T-helper 1 cell treated with Interleukin-12 subunit alpha and Interleukin-12 subunit beta and Interleukin-4 antibody, amounts not matched to agents 30 ng/mL and 1 ng/mL, for 36 hours (primary cell): ENCODE results near the gene ARSG. TPM values are rescaled to one million over a fixed set of nuclear protein-coding genes. Genes with fewer than 3 reads are reported as not detected.
"Not testable (repeated sequence)": the region's sequence is repeated elsewhere in the genome, so short reads cannot be mapped to it uniquely, and the experiment has no call there.

Source experiments
- intact Hi-C: fragments of 100-400 bp; cut with micrococcal nuclease; formaldehyde crosslinking; loops from one replicate; pipeline ENCODE4 v1.15.1; 2024
- total RNA-seq: library from RNA; stranded (reverse); gene quantifications from 2 replicates; pipeline ENCODE4 v1.2.3, GENCODE V29; 2022

The ARSG gene
- total RNA-seq, 1 donor from 2014 or later: 7.4 TPM

DNA sequence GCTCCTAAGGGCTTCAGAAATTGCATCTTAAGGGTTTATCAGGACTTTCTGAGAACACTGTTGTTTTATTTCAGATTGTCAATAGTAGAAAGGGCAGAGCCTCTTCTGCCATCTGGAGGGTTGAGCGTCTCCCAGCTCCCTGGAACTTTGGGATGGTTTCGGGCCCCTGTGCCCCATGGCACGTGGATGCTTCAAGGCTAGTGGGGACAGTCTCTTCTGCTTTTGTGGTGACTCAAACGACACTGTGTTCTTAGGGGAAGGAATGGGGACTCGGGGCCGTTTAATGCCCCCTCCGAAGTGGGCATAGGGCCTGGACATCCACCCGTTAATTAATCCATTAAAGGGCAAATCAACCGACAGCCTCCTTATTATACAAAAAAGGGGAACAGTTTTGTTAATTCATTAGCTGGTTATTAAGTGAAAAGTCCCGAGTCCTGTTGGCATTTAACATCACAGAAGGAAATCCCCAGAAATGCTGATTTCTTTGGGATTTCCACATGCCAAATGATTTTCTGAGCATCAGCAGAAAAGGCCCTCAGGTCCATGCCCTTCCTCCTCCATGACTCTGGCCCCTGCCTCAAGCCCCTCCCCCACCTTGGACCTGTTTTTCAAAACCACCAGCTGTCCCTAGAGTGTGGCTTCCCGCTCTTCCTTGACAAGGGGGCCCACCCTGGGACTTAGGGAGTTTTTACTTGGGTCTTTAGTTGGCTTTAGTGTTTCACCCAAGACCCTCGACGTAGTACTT lies 68.7 kb downstream of the ARSG start:
- intact Hi-C loops: loop anchor here (5.0 kb wide), 2 partner anchors 113 to 533 kb away; partner anchors contain the start of genes AMZ2 and BPTF

DNA sequence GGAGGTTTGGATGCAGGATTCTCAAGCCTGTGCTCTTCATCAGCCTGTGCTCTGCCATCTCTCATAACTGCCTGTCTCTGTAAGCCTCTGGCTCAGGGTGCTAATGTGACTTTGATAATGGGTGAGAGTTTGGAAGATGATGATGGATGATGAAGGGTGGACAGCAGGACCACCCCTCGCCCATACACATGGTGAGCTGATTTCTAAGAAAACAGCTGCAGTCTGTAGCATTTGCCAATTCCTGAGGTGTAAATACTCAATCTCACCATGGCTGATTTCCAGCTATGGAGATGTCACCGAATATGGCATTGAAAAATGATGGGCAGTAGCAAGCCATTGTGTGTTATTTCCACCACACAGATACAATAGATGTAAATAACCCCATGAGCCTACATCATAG lies 74.2 kb downstream of the ARSG start:
- intact Hi-C loops: no loop called here

DNA sequence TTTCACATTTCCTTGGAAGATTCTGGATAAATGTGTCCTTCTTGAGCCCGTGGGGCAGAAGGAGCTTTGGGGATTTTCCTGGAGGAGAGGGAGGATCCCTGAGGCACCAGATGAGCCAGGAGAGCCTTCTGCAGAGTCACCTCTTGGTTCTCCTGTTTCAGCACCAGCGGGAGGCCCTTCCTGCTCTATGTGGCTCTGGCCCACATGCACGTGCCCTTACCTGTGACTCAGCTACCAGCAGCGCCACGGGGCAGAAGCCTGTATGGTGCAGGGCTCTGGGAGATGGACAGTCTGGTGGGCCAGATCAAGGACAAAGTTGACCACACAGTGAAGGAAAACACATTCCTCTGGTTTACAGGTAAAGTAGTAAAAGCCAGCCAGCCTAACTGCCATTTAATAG lies 77.1 kb downstream of the ARSG start:
- intact Hi-C loops: no loop called here

DNA sequence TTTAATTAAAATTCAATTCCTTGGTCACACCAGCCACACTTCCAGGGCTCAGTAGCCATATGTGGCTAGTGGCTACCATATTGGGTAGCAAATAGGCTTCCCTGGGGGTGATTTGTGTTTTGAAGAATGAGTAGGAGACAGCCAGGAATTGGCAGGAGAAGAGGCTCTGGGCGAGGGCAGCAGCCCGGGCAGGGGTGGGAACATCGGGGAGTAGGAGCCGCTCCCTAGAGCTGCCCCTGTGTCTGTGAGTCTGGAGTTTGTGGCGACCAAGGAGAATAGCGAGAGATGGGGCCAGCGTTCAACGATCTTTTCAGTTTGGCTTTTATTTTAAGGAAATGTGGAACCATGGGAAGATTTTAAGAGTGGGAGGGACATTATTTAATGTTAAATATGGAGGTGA lies 84.3 kb downstream of the ARSG start:
- intact Hi-C loops: no loop called here

DNA sequence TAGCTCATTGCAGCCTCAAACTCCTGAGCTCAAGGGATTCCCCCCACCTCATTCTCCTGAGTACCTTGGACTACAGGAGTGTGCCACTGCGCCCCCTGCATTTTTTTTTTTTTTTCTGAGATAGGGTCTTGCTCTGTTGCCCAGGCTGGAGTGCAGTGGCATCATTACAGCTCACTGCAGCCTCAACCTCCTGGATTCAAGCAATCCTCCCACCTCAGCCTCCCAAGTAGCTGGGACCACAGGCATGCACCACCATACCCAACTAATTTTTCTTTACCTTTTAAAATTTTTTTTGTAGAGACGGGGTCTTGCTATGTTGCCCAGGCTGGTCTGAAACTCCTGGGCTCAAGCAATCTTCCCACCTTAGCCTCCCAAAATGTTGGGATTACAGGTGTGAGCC lies 84.9 kb downstream of the ARSG start:
- intact Hi-C loops: not testable (repeated sequence)

DNA sequence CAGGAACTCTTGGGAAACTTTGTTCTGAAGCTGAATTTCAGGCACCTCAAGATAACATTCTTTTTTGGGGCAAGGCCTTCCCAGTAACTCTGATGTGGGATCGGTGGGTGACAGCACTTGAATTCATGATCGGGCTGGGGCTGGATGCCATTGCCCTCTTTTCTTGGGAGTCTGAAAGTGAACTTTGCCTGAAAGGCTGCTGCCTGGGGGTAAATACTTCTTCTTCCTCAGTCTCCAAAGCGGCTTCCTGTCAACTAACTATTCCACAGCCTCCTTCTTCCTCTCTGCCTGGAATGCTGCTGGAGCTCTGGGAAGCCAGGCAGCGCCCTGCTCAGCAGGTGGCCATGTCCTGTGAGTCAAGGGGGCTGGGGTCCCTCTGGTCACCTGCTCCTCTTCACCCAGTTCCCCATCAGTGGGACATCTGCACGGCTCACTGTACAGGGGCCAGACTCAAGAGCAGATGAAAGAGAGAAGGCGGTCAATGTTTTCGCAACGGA lies 86.5 kb downstream of the ARSG start:
- intact Hi-C loops: no loop called here

DNA sequence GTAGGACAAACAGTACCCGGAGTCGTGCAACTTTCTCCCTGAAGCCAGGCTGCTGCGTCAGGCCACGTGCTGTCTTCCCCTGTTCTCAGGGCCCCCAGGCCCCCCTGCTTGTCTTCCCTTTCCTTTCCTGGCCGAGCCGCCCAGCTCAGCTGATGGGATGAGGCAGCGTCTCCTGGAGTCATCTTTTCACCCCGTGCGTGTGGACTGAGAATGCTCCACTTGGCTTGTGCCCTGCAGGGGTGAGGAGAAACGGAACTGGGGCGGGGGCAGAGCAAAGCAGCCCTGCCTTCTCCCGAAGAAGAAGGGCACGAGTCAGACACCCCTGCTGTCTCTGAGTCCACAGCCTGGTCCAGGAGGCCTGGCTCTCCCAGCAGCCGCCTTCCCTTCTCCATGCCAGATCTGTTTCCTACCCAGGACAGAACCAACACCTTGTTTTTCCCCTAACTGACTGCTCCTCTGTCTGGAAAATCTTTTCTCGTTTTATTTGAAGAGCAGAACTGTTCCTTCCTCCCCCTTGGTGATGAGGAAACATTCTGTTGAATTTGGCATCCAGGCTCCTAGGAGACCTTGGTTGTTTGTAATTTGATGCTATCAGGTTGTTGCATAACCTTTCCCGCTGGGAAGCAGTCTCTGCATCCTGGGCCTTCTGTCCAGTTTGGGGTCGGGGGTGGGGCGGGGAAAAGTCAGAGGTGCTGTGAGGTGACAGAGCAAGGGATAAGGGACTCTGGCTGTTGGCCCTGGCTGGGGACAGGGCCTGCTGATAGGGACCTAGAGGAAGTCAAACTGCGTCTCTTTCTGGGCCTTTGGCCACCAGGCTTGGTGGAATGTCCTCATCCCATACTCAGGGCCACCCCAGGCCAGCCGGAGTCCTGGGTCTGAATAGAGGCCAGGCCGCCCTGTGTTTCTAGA lies 87.2 kb downstream of the ARSG start:
- intact Hi-C loops: loop anchor here (1.0 kb wide), 1 partner anchor 46 kb away; no protein-coding TSS in a partner anchor

DNA sequence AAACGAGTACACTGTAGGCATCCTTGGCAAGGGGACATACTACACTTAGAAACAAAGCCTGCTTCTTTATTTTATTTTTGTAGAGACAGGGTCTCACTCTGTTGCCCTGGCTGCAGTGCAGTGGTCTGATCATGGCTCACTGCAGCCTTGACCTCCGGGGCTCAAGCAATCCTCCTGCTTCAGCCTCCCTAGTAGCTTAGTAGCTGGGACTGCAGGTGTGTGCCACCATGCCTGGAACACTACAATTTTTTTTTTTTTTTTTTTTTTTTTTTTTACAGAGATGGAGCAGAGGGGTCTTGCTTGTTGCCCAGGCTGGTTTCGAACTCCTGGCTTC lies 87.8 kb downstream of the ARSG start:
- intact Hi-C loops: loop anchor here (1.0 kb wide), 1 partner anchor 47 kb away; no protein-coding TSS in a partner anchor

DNA sequence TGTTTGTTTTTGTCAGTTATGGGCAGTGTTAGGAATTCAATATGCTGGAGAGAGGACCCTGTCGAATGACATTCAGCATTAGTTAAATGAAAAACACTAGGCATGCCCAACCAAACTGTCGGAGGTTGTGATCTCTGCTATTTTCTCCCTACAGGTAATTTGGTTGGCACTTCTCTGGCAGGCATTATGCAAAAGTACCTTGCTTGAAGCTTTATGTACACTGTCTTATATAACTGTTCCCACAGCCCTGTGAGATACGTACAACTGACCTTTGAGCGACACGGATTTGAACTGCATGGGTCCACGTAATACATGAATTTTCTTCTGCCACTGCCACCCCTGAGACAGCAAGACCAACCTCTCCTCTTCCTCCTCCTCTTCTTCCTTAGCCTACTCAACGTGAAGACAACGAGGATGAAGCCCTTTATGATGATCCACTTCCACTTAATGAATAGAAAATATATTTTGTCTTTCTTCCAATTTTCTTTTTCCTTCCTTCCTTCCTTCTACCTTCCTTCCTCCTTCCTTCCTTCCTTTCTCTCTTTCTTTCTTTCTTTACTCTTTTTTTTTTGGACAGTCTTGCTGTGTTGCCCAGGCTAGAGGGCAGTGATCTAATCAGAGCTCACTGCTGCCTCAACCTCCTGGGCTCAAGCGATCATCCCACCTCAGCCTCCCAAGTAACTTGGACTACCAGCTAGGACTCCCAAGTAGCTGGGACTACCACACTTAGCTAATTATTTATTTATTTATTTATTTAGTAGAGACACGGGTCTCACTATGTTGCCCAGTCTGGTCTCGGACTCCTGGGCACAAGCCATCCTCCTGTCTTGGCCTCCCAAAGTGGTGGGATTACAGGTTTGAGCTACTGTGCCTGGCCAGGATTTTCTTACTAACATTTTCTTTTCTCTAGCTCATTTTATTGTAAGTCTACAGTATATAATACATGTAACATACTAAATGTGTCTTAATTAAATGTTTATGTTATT lies 88.7 kb downstream of the ARSG start:
- intact Hi-C loops: loop anchor here (1.0 to 5.0 kb wide), 2 partner anchors 33 to 48 kb away; no protein-coding TSS in a partner anchor

DNA sequence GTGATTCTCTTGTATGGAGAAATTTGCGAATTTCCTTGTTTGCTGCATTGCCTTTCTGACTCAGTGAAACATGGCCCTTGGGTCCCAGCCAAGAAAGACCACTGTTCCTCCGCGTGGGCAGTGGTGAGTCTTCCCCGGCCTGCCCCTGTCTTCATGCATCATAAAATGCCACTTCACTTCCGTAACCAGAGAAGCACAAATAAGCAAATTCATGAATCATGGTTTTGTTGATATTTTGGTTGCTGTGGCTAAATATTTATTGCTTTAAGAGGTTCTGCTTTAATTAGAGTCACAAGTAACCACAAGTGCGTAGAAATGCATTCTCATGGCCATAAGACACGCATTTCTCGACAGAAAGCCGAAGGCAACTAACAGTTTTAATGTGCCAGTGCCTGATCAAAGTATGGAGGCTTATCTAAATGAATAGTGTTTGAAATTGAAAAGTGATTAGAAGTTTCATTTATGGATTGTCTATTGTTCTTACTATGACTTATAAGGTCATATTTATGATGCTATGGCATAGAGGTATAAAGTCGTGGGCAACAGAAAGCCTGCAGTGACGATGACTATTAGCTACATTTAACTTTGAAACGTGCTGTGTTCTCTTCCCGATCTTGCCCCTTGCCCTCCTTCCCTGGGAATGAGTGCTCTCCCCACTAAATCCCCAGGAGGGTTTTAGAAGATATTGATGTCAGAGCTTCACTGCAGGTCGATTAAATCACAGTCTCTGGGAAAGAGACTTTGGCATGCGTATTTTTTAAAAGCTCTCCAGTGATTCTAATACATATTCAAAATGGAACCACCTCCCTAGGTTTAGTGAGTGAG lies 90.0 kb downstream of the ARSG start:
- intact Hi-C loops: loop anchor here (5.0 kb wide), 1 partner anchor 34 kb away; no protein-coding TSS in a partner anchor

DNA sequence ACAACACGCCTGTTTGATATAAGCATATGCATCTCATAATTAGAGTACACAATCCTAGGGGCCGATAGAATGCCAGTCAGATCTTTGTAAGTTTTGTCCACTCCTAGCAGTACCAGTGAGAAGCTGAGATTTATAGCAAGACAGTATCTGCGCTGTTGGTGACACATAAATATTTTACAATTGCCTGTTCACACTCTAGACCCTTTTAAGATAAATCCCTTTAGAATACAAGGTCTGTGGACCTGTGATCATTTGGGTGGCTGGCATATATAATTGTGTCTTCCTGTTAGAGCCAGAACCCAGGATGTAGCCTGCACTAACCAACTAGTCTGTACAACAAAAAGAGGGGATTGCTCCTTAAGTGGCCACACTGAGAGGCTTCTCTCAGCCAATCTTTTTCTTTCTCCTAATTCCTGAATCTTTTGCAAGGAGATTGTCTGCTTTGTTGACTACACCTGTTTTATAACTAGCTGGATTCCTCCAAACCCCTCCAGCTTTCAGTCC lies 91.3 kb downstream of the ARSG start:
- intact Hi-C loops: loop anchor here (5.0 kb wide), 1 partner anchor 35 kb away; no protein-coding TSS in a partner anchor

DNA sequence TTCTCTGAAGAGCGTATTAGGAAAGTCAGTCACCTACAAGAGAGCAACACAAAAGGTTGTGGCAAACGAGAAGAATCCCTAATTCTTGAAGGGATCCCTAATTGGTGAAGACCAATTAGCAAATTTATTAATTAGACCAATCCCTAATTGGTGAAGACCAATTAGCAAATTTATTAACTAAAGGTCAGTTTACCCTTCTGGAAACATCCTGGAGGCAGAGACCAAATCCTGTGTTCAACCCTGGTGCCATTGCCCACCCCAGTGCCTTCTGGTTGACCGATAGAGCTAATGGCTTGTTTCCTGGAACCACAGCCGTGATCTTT lies 91.8 kb downstream of the ARSG start:
- intact Hi-C loops: loop anchor here (5.0 kb wide), 1 partner anchor 36 kb away; no protein-coding TSS in a partner anchor

DNA sequence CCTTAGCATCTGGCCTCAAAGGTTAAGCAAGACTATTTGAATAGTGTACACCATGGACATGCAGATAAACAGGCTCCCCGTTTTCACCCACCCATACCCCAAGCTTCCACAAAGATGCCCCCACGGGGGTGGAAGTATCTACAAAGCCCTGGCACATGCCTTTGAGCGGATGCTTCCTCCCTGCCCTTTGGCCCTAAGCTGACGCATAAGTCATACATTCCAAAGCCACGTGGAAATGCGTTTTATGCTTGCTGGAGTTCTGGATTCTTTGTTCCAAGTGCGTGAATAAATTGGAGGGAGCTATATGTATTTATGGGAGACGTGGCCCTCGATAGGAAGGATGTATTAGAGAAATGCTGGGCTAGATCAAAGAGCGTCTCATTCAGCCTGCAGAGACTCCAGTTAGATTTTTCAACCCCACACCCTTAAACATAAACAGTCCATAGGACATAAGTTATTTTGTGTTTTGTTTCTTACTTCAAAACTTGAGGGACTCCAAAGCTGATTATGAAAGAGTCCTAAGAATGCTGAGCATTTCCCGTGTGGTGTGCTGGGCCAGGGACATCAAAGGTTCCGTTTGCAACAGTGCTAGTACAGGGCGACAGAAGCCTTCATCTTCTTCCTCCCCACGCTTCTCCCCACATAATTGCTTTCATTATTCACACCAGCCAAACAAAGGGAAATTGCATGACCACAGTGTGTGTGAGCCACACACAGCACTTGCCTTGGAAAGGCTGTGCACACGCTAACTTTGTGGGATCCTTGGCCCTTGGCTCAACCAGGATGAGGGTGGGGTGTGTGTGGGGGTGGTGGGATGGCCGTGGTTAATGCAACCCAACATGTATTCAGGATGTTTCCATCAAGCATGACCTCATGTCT lies 92.4 kb downstream of the ARSG start:
- intact Hi-C loops: loop anchor here (5.0 kb wide), 1 partner anchor 36 kb away; no protein-coding TSS in a partner anchor

DNA sequence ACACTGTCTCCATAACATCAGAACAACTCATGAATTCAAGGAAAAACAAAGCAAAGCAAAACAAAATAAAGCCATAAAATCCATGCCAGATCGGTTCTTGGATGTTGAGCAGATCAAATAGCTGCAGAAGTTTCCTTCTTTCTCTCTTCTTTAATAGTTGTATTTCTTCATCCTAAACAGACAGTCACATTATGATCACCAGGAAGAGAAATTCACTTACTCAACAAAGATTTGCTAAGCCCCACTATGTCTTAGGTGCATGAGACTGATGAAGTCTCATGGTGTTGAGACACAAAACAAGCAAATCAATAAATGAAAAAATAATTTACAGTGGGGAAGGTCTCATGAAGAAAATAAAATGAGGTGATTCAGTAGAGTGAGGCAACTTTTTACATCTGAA lies 93.2 kb downstream of the ARSG start:
- intact Hi-C loops: loop anchor here (5.0 kb wide), 1 partner anchor 37 kb away; no protein-coding TSS in a partner anchor

DNA sequence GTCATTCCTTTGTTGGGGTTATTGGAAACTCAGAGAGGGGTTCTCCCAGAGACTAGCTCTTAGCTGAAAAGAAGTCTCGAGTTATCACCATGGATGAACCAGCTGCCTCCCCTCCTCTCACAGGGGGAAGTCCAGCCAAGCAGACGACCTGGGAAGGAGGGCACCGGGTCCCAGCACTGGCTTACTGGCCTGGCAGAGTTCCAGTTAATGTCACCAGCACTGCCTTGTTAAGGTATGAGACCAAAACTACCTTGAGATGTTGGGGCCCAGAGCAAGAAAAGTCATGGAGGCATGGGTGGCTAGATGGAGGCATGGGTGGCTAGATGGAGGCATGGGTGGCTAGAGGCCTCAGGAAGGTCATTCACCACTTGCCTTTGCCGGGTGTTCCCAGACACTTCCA lies 93.6 kb downstream of the ARSG start:
- intact Hi-C loops: loop anchor here (5.0 kb wide), 1 partner anchor 38 kb away; no protein-coding TSS in a partner anchor

DNA sequence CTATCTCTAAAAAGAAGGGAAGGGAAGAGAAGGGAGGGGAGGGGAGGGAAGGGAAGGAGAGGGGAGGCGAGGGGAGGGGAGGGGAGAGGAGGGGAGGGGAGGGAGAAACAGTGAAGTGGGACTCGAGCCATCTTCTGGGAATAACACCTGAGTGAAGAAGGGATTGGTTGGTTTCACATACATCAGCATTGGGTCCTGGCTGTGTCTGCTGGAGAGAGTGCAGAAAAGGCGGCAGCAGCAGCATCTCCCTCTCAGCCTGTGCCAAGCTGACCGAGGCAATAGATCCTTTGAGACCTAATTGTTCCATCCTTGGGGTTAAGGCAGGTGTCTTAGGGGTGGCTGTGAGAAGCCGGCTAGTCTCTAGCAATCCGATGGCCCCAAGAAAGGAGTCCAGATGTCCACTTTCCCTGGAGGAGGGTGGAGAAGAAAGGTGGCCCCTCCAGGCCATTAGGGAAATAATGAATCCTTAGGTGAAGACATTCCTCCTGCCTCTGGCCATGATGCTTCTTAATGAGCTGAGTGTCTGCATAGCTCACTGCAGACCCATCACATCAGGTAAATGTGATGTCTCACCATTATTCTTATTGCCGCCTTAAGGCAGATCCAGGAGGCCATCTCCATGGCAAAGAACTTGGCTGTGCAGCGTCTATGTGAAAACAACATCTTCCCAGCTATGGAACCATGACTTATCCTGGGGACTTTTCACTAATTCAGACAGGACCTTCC lies 94.4 kb downstream of the ARSG start:
- intact Hi-C loops: no loop called here

DNA sequence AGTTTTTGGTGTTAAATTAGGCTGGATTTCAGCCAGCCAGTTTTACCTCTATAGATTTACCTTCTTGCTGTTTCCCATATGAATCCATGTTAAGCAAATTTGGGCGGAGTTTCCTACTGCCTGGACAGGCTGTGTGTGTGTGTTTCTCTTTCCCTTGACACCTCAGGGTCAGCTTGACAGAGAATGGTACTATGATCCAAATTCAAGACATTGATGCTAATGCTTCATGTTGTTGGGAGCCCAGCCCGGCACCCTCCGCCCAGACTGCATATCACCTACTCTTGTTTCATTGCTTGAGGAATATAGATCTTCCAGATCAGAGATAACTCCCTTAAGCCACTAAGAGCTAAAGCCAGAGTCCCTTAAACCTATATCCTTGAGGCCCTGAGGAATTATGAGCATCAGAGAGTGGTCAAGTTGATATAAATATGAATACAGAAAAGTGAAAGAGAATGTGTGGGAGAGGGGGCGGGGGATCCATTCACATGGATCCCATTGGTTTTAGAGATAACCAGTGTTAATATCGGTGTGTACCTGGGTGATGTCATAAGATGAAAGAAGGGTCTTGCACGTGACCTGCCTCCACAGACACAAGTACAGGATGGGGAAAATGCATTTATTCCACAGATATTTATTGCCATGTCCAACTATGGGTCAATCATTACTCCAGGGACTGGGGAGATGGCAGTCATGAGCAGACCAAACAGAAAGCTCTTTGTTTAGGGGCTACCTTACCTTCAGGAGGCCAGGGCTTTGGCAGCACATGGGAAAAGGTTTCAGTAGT lies 96.3 kb downstream of the ARSG start:
- intact Hi-C loops: no loop called here
